ENCODE measurements around the gene PFDN4.

The PFDN4 gene

GRCh38 chr20:54207743-54208547 is at the start of gene PFDN4:
TSS of gene PFDN4 (plus strand) at chr20:54208087. CDS start at chr20:54208101, 14 bp downstream.
- DNase-seq: peak; percentile 22

- no peak for DNase-seq
These were observed 49.7 kb upstream of the PFDN4 start for GRCh38 chr20:54158226-54158625.

GRCh38 chr20:54158856-54159418 is 49.0 kb upstream of the PFDN4 start:
- no peak for DNase-seq

- no peak for DNase-seq
These were observed 47.6 kb upstream of the PFDN4 start for GRCh38 chr20:54160065-54161007.

- DNase-seq: no peak
These were observed 46.7 kb upstream of the PFDN4 start for GRCh38 chr20:54161008-54161820.

GRCh38 chr20:54161821-54162149 is 46.1 kb upstream of the PFDN4 start:
- DNase-seq: no peak

- no peak for DNase-seq
These were observed 45.4 kb upstream of the PFDN4 start for GRCh38 chr20:54162378-54163009.

- no peak for DNase-seq
These were observed 44.5 kb upstream of the PFDN4 start for GRCh38 chr20:54163402-54163801.

GRCh38 chr20:54165014-54165413 is 42.9 kb upstream of the PFDN4 start:
- DNase-seq: no peak

GRCh38 chr20:54165803-54166202 is 42.1 kb upstream of the PFDN4 start:
- no peak for DNase-seq

GRCh38 chr20:54166987-54167662 is 40.8 kb upstream of the PFDN4 start:
- no peak for DNase-seq

- DNase-seq: no peak
These were observed 39.7 kb upstream of the PFDN4 start for GRCh38 chr20:54167909-54168872.

- DNase-seq: no peak
These were observed 38.7 kb upstream of the PFDN4 start for GRCh38 chr20:54168961-54169862.

- DNase-seq: no peak
These were observed 37.8 kb upstream of the PFDN4 start for GRCh38 chr20:54170026-54170471.

- no peak for DNase-seq
These were observed 36.9 kb upstream of the PFDN4 start for GRCh38 chr20:54170963-54171362.

- DNase-seq: peak; percentile 61
These were observed 35.4 kb upstream of the PFDN4 start for GRCh38 chr20:54172532-54172855.

GRCh38 chr20:54172856-54173652 is 34.8 kb upstream of the PFDN4 start:
- peak; percentile 28 for DNase-seq

- DNase-seq: no peak
These were observed 34.0 kb upstream of the PFDN4 start, which contains the start of gene CYP24A1 for GRCh38 chr20:54173653-54174456. TSS of gene CYP24A1 (minus strand) at chr20:54173986. CDS start at chr20:54173579, 407 bp downstream.

Data from NCI-H524 treated with DMSO at 0.1 percent for 48 hours (cell line).